Stimulated activated CD8-positive, alpha-beta memory T cell treated with anti-CD3 and anti-CD28 coated beads, Interleukin-4, amount 100 ng/mL, for 1 hour (primary cell): ENCODE data around the gene CEP68.
"Not testable (repeated sequence)": the region's sequence is repeated elsewhere in the genome, so short reads cannot be mapped to it uniquely, and the experiment has no call there.

Source experiments
- DNase-seq, 2 donors: peaks; one replicate each; pipeline ENCODE4 v3.0.0-alpha.2; 2020; ENCODE audit warnings: low read depth in 2 of 2, low spot score in 1 of 2

The CEP68 gene

GRCh38 chr2:65129826-65130663, 73.8 kb downstream of the CEP68 start, which contains the start of gene RAB1A:
Gene RAB1A, minus strand, starts transcription at chr2:65130106. Its CDS starts 191 bp downstream, at chr2:65129915.
- DNase-seq, result peak; percentile 95 to 100

DNA sequence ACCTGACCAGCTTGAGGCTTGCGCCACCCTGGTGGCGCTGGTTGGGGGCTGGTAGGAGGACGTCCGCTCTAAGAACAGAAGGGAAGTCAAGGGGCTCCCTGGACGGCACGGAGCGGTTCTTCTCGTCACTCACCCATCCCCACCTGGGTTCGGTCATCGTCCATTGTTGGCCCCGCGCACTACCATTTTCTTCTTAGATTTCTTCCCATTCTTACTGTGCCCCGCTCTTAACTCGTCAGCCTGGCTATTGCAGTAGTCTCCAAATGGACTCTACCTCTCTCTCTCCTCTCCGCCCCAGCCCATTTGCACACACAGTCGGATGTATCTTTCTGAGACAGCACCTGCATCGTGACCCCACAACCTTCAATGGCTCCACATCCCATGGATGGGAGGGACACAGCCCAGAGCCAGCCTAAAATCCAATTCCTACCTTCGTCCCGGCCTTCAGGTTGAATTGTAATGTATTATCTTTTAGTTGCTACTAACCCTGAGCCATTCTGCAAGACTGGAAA, 74.5 kb downstream of the CEP68 start:
- peak in 1 of 2 donors; percentile 3 for DNase-seq

GRCh38 chr2:65132930-65133329, 76.7 kb downstream of the CEP68 start:
- DNase-seq, result not testable (repeated sequence)

DNA sequence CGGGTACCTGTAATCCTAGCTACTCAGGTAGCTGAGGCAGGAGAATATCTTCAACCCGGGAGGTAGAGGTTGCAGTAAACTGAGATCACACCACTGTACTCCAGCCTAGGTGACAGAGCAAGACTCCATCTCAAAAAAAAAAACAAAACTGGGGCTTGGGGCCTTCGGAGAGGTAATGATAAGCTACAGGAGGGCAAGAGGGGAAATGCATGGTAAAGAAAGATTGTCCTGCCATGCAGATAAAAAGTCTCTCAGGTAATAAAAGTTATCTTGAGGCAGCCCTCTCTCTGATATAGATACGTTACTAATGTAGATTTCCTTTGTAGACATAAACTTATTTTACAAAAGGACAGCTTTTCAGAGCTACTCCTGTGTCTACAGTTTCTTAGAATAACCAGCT, 77.4 kb downstream of the CEP68 start:
- DNase-seq, result no peak

GRCh38 chr2:65134158-65134557, 77.9 kb downstream of the CEP68 start:
- DNase-seq, result no peak

GRCh38 chr2:65136253-65136652, 80.0 kb downstream of the CEP68 start:
- DNase-seq, result no peak
